Astrocyte of the spinal cord (primary cell): ENCODE data around the gene AP3S2.
A peak's percentile ranks its signal among the peaks of the same experiment; 100 is the strongest.
"Not testable (repeated sequence)": the region's sequence is repeated elsewhere in the genome, so short reads cannot be mapped to it uniquely, and the experiment has no call there.

Source experiments
- DNase-seq: peaks from one replicate; pipeline ENCODE4 v3.0.0; 2011; ENCODE audit warnings: low read depth, low spot score
- H3K4me3 ChIP-seq: 2 replicates; pipeline ENCODE4 v1.5.1; 2011; ENCODE audit warnings: low read depth, mild to moderate bottlenecking, low read length, moderate library complexity
- CTCF ChIP-seq: IDR thresholded peaks from 2 replicates; pipeline ENCODE4 v1.5.1; 2012; ENCODE audit warnings: low read depth, mild to moderate bottlenecking, low read length, inconsistent platforms
- in situ Hi-C: cut with HindIII; loops from 2 replicates; pipeline ENCODE4 v1.10.0; 2017; ENCODE audit warnings: low sequenced_read_pairs

The AP3S2 gene

GRCh38 chr15:89893696-89894447 lies at the start of gene AP3S2:
Gene AP3S2, minus strand, starts transcription at chr15:89893994. Its CDS starts 45 bp downstream, at chr15:89893949.
- peak; percentile 95 for DNase-seq
- in situ Hi-C loops = no loop called here
- peak within 1 kb of the TSS; percentile 91 for H3K4me3 ChIP-seq
- no peak for TF ChIP-seq CTCF

- no peak overlapping the region for H3K4me3 ChIP-seq
- in situ Hi-C loops = no loop called here
- no peak for DNase-seq
- TF ChIP-seq CTCF = no peak
These were observed 46.1 kb upstream of the AP3S2 start for GRCh38 chr15:89939910-89940309.

GRCh38 chr15:89939377-89939776 lies 45.6 kb upstream of the AP3S2 start:
- DNase-seq, in situ Hi-C loops, H3K4me3 ChIP-seq: not testable (repeated sequence)

GRCh38 chr15:89937365-89938350 lies 43.9 kb upstream of the AP3S2 start:
- no peak for DNase-seq

GRCh38 chr15:89936786-89937265 lies 43.0 kb upstream of the AP3S2 start:
- no peak for TF ChIP-seq CTCF
- no peak for DNase-seq

More at GRCh38 chr15:89937365-89938350, 43.9 kb upstream of the AP3S2 start:
- no peak overlapping the region for H3K4me3 ChIP-seq
- in situ Hi-C loops = no loop called here
- TF ChIP-seq CTCF = no peak

GRCh38 chr15:89936051-89936785 lies 42.4 kb upstream of the AP3S2 start:
- no peak for TF ChIP-seq CTCF
- DNase-seq = no peak
- H3K4me3 ChIP-seq = no peak overlapping the region
- in situ Hi-C loops = no loop called here

More at GRCh38 chr15:89936786-89937265, 43.0 kb upstream of the AP3S2 start:
- in situ Hi-C loops = no loop called here
- H3K4me3 ChIP-seq = no peak overlapping the region
